Fibroblast of lung (primary cell): ENCODE data around the gene STK26.

Experiments
- CTCF ChIP-seq, 2 donors: IDR thresholded peaks in 1 of 2; conservative IDR thresholded peaks in 1 of 2; 1 replicate in 1 of 2; 2 replicates in 1 of 2; pipeline ENCODE4 v1.5.1; 2011 to 2012; ENCODE audit warnings: low read length in 2 of 2, control low read depth in 1 of 2, inconsistent platforms in 1 of 2, low read depth in 1 of 2, mild to moderate bottlenecking in 1 of 2
- EZH2 ChIP-seq: IDR thresholded peaks from 2 replicates; pipeline ENCODE4 v1.5.1; 2012; ENCODE audit warnings: low read length, control low read depth, mild to moderate bottlenecking; ENCODE audit errors: missing control alignments

- TF ChIP-seq CTCF (conservative IDR thresholded peaks at IDR 0.05 in 1 of 2, IDR thresholded peaks at IDR 0.05 in 1 of 2; ENCODE audit: low read depth in 1 of 2, low read length in 2 of 2) (no peak), EZH2 (no peak)
These were observed 96.2 kb downstream of the STK26 start for GRCh38 chrX:132119283-132119682.
